Vagina (tissue), 2 donors: ENCODE results near the gene HEG1. TPM values are rescaled to one million over a fixed set of nuclear protein-coding genes. Genes with fewer than 3 reads are reported as not detected.

Experiments used
- DNase-seq, 2 donors: peaks; one replicate each; pipeline ENCODE4 v3.0.0-alpha.2; 2017; ENCODE audit errors: extremely low spot score in 2 of 2
- H3K27ac ChIP-seq: fragments of 200-600 bp; sonication (generic); one replicate; pipeline ENCODE4 v1.5.1; 2019
- H3K27me3 ChIP-seq: fragments of 200-600 bp; sonication (generic); one replicate; pipeline ENCODE4 v1.5.1; 2019
- H3K36me3 ChIP-seq, 2 donors: fragments of 200-600 bp; sonication (generic); one replicate each; pipeline ENCODE4 v1.5.1; 2017 to 2019
- H3K4me1 ChIP-seq: fragments of 200-600 bp; sonication (generic); one replicate; pipeline ENCODE4 v1.5.1; 2019
- H3K4me3 ChIP-seq, 2 donors: fragments of 200-600 bp; sonication (generic); 1 replicate in 1 of 2; 2 replicates in 1 of 2; pipeline ENCODE4 v1.5.1; 2016 to 2019
- H3K9me3 ChIP-seq: fragments of 200-600 bp; sonication (generic); one replicate; pipeline ENCODE4 v1.5.1; 2019
- CTCF ChIP-seq, 3 experiments: fragments of 450-650 bp in 2 of 3; fragments of 200-600 bp in 1 of 3; sonication (generic) in 1 of 3; IDR thresholded peaks; one replicate each; pipeline ENCODE4 v1.5.1; 2017 to 2019; ENCODE audit warnings: antibody characterized with exemption in 3 of 3, mild to moderate bottlenecking in 2 of 3, moderate library complexity in 2 of 3
- POLR2A ChIP-seq, 2 donors: fragments of 450-650 bp; IDR thresholded peaks; one replicate each; pipeline ENCODE4 v1.6.1; 2017; ENCODE audit warnings: antibody characterized with exemption in 2 of 2, mild to moderate bottlenecking in 2 of 2, moderate library complexity in 2 of 2
- POLR2AphosphoS5 ChIP-seq, 2 donors: sonication (generic); formaldehyde crosslinking; IDR thresholded peaks; one replicate each; pipeline ENCODE4 v1.9.0; 2017; ENCODE audit warnings: antibody characterized with exemption in 2 of 2, mild to moderate bottlenecking in 2 of 2, low read depth in 1 of 2; ENCODE audit not compliant: insufficient read depth in 1 of 2
- intact Hi-C: fragments of 100-400 bp; cut with DNase I; formaldehyde crosslinking; loops from one replicate; pipeline ENCODE4 v1.15.1; 2023
- total RNA-seq: library from RNA; depleted of rRNA; stranded (reverse); fragments of >200 nt; gene quantifications from one replicate; pipeline ENCODE4 v1.2.3, GENCODE V29; 2016

The HEG1 gene
- total RNA-seq, 1 donor from 2014 or later, result 47.1 TPM

- H3K4me3 ChIP-seq, result no peak overlapping the region
- no peaks in the 10 kb centered on the region for H3K27me3 ChIP-seq
- no peaks in the 10 kb centered on the region for H3K9me3 ChIP-seq
- no peaks in the 10 kb centered on the region for H3K4me1 ChIP-seq
- intact Hi-C loops, result no loop called here
- no peak for TF ChIP-seq CTCF (IDR thresholded peaks at IDR 0.05)
- no peaks in the 10 kb centered on the region for H3K36me3 ChIP-seq
- no peak overlapping the region for H3K27ac ChIP-seq
- no peak for DNase-seq
Measured at GRCh38 chr3:125077864-125078263, 22.1 kb upstream of the HEG1 start.

- H3K27ac ChIP-seq, result no peak overlapping the region
- H3K9me3 ChIP-seq, result no peaks in the 10 kb centered on the region
- no peaks in the 10 kb centered on the region for H3K36me3 ChIP-seq
- H3K4me3 ChIP-seq, result no peak overlapping the region
- no peaks in the 10 kb centered on the region for H3K27me3 ChIP-seq
- TF ChIP-seq CTCF (IDR thresholded peaks at IDR 0.05) (no peak), POLR2AphosphoS5 (IDR thresholded peaks at IDR 0.05; ENCODE audit: insufficient read depth in 1 of 2, low read depth in 1 of 2) (no peak), POLR2A (IDR thresholded peaks at IDR 0.05) (no peak)
- intact Hi-C loops, result no loop called here
- H3K4me1 ChIP-seq, result no peaks in the 10 kb centered on the region
- DNase-seq, result no peak
Measured at GRCh38 chr3:125076464-125076863, 20.7 kb upstream of the HEG1 start.

GRCh38 chr3:125075738-125076137 lies 19.9 kb upstream of the HEG1 start:
- TF ChIP-seq POLR2AphosphoS5 (IDR thresholded peaks at IDR 0.05; ENCODE audit: insufficient read depth in 1 of 2, low read depth in 1 of 2) (no peak), POLR2A (IDR thresholded peaks at IDR 0.05) (no peak), CTCF (IDR thresholded peaks at IDR 0.05) (no peak)
- no peak for DNase-seq
- H3K9me3 ChIP-seq, result no peaks in the 10 kb centered on the region
- H3K36me3 ChIP-seq, result no peaks in the 10 kb centered on the region
- H3K27me3 ChIP-seq, result no peaks in the 10 kb centered on the region
- no peaks in the 10 kb centered on the region for H3K4me1 ChIP-seq
- intact Hi-C loops, result no loop called here
- H3K27ac ChIP-seq, result no peak overlapping the region
- no peak overlapping the region for H3K4me3 ChIP-seq

- Histone ChIP-seq H3K27me3 (no peaks in the 10 kb centered on the region), H3K9me3 (no peaks in the 10 kb centered on the region), H3K4me3 (no peak overlapping the region), H3K36me3 (no peaks in the 10 kb centered on the region), H3K27ac (no peak overlapping the region), H3K4me1 (no peaks in the 10 kb centered on the region)
- intact Hi-C loops, result no loop called here
- TF ChIP-seq CTCF (IDR thresholded peaks at IDR 0.05), result no peak
- TF ChIP-seq POLR2AphosphoS5 (IDR thresholded peaks at IDR 0.05; ENCODE audit: insufficient read depth in 1 of 2, low read depth in 1 of 2), result no peak
- TF ChIP-seq POLR2A (IDR thresholded peaks at IDR 0.05), result no peak
- DNase-seq, result no peak
Measured at GRCh38 chr3:125073390-125073905, 17.7 kb upstream of the HEG1 start.

- no peaks in the 10 kb centered on the region for H3K4me1 ChIP-seq
- TF ChIP-seq POLR2A (IDR thresholded peaks at IDR 0.05) (no peak), POLR2AphosphoS5 (IDR thresholded peaks at IDR 0.05; ENCODE audit: insufficient read depth in 1 of 2, low read depth in 1 of 2) (no peak), CTCF (IDR thresholded peaks at IDR 0.05) (no peak)
- H3K9me3 ChIP-seq, result no peaks in the 10 kb centered on the region
- H3K4me3 ChIP-seq, result no peak overlapping the region
- DNase-seq, result no peak
- no peaks in the 10 kb centered on the region for H3K36me3 ChIP-seq
- no peaks in the 10 kb centered on the region for H3K27me3 ChIP-seq
- intact Hi-C loops, result no loop called here
- H3K27ac ChIP-seq, result no peak overlapping the region
Measured at GRCh38 chr3:125072749-125073389, 17.1 kb upstream of the HEG1 start.
